Stimulated activated CD8-positive, alpha-beta memory T cell treated with anti-CD3 and anti-CD28 coated beads, Interleukin-2, amount 100 ng/mL, for 48 hours (primary cell): ENCODE data around the gene KRT38.

Source experiments
- DNase-seq, 2 donors: peaks; one replicate each; pipeline ENCODE4 v3.0.0-alpha.2; 2020; ENCODE audit warnings: low read depth in 2 of 2

Gene KRT38

GRCh38 chr17:41421617-41422016, 19.2 kb downstream of the KRT38 start:
- DNase-seq, result no peak

DNA sequence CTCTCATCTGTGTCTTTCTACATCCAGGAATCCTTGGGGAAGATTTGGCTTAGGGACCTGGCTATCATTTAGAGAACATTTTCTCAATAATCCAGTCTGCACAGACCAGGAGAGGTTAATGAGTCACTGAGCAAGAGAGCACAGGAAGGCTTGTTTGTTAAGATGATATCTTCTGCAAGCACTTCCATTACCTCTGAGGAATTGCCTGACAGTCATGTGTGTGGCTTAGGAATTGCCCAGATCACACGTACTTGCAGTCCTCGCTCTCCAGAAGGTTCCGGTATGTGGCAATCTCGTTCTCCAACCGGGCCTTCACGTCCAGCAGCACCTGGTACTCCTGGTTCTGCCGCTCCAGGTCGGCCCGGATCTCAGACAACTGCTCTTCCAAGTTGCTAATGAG, 19.7 kb downstream of the KRT38 start:
- DNase-seq, result no peak

DNA sequence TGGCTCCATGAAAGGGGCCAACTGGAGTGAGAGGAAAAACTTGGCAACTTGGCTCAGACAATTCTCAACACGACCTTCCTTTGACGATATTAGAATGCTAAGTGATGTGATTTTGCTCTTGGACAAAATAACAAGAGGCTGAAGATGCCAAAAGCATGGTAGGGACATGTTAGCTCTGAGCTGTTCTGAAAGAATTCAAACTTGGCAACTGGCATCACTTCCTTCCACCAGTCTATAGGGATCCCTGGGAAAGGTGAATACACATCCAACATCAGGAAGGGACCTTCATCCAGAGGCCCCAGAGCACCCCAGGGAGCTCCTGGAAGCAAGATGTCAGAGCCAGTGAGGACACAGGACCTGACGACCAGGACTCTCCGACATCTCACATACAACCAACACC, 20.6 kb downstream of the KRT38 start:
- no peak for DNase-seq

DNA sequence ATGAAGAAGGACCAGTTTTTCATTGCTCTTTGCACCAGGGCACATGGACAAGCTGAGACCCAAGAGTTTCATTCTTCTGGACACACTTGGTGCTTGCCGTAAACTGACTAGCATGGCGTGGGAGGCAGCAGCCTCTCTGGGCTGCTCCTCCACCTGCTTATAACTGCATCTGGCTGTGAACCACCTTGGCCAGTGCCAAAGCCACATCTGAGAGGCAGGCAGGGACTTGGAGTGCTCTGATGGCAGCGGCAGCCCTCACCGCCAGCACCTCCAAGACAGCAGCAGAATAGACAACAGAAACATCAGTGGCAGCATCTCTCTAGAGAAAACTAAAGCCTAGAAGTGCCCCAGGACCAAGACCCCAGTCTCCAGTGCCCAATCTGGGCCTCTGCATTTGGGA, 21.1 kb downstream of the KRT38 start:
- DNase-seq, result no peak

DNA sequence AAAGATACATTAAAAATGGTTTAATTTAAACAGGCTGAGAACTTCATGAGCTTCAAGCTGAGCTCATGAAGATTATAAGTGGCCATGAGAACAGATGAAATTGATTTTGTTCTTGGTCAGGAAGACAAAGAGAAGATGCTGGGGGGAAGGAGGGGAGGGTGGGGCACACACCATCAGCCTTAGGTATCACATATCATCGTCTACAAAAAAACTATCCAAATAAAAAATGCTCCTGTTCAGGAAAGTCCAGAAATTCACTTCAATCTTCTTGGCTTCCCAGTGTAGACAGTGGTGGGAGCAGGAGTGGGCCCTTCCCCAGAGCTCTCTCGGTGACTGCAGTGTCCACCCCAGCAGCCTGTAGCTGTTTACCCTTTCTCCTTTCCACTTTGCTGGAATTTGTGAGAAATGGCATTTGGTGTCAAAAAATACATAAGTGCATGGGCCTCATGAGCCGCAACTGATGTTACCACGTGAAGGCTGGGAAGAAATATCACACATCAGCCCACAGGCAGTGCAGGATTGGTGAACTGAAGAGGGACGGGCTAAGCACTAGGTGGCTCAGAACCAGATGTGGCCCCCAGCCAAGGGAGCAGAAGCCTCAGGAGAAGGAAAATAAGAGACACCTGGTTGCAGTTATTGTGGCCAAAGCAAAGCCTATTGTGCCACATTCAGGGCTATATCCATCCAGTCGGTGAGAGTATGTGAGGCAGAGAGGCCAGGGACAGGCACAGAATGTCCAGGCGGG, 22.5 kb downstream of the KRT38 start:
- no peak for DNase-seq

GRCh38 chr17:41417576-41418015, 23.2 kb downstream of the KRT38 start:
- no peak for DNase-seq

DNA sequence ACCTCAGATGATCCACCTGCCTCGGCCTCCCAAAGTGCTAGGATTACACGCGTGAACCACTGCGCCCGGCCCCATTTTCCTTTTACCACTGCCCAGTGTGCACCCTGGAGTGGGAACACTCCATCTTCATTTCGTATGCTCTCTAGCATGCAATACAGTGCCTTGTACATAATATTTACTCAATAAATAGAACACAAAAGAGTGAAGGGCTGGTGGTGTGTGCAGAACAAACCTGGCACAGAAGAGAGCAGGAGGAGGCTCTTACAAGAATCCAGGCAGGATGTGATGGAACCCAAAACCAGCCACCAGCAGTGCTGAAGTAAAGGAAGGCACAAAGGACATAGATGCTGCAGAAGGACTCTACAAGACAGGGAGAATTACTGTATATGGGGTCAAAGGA, 23.7 kb downstream of the KRT38 start:
- no peak for DNase-seq

GRCh38 chr17:41416479-41416878, 24.3 kb downstream of the KRT38 start:
- DNase-seq, result no peak

DNA sequence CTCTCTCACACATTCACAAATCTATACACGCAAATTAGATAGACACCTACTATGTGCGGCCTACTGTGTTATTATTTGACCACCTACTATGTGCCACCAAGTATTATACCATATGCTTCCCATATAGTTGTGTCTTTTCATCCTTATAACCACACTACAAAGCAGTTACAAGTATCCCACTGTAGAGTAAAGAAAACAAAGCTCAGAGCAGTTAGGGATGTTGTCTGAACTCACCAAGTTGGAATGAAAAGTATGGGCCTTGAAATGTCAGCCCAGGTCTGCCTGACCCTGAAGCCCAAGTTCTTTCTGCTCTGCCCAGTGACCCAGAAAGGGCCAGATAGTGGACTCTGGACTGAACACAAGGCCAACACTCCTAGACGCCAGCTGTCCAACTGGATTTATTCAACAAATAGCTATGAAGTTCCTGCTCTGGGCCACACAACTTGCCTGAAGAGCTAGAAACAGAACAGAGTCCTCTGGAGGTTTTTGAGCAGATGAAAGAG, 24.9 kb downstream of the KRT38 start:
- DNase-seq, result no peak

DNA sequence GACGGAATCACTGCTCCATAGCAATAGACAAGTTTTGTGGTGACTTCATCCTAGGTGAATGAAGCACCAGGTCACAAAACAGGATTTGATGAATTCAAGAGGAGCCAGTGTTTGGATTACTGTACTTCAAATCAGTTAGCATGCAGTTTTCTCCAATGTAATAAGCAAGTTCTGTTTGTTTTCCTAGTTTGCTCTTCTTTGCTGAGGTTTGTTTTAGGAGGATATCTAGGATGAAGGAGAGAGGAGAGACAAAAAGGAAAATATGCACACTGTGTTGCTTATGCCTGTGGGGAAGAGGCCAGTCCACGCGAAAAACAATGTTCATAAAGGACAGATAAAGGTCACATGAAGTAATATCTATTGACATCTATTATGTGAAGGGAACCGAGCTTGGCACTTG, 25.4 kb downstream of the KRT38 start:
- DNase-seq, result no peak

DNA sequence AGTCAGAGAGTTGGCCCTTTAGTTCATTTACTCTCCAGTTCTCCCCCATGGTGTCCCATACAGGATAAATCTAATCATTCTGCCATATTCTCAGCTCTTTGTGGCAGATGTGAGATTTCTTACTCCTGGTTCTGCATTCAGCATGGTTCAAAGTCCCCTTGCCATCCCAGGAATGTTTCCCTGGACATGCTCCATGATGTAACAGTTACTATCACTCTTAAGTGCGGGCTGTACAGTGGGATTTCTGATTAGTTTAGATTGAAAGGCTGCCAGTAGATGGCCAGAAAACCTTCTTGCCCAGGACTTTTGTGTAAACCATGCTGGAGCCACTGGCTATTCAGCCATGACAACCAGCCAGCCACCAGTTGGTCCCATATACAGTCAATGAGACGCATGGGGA, 26.8 kb downstream of the KRT38 start:
- no peak for DNase-seq

DNA sequence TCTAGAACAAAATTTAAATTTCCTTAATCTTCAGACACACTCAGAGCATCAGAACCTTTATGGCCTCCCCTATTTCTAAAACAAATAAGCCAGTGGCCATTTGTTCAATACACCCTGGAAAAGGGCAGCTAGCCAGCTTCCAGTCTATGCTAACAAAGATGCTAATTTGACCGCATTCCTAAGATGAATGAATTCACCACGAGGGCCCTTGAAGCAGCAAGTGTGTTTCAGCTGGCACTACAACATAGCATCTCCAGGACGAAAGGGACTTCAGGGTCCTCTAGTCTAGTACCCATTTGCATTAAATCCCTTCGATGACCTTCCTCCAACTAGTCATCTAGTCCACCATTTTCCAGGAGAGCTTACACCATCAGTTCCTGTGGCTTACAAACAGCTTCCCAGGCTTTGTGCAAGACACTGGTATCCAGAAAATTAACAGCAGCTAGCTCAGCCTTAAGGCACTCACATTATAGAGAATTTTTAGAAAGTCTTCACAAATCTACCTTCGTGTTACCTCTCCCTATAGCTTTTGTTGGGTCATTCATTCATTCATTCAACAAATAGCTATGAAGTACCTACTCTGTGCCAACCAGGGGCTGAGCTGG, 27.3 kb downstream of the KRT38 start:
- no peak for DNase-seq

DNA sequence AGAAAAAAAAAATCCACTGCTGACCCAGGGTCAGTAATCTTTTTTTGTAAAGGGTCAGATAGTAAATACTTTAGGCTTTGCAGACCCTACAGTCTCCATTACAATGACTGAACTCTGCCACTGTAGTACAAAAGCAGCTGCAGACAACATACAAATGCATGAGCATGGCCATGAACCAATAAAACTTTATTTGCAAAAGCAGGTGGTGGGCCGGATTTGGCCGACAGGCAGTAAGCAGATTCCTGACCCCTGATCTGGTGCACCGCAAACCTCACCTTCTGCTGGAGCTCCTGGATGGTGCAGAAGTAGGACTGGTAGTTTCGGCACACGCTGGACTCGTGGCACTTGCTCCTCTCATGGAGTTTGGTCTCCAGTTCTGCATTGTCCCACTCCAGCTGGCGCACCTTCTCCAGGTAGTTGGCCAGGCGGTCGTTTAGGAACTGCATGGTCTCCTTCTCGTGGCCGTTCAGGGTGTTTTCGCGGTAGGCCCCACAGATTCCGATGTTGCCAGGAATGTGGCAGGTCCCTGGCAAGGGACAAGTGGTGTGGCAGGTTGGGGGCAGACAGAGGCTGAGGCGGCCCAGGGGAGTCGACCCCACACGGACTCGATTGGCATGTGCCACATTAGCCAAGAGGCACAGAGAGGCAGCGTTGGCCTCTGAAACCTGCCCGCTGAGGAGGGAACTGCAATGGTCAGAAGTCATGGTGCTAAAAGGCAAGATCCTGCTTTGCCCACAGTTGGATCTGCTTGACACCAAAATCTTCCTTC, 29.5 kb downstream of the KRT38 start:
- no peak for DNase-seq

GRCh38 chr17:41407226-41407625, 33.6 kb downstream of the KRT38 start:
- no peak for DNase-seq

GRCh38 chr17:41406205-41406604, 34.6 kb downstream of the KRT38 start:
- DNase-seq, result no peak

DNA sequence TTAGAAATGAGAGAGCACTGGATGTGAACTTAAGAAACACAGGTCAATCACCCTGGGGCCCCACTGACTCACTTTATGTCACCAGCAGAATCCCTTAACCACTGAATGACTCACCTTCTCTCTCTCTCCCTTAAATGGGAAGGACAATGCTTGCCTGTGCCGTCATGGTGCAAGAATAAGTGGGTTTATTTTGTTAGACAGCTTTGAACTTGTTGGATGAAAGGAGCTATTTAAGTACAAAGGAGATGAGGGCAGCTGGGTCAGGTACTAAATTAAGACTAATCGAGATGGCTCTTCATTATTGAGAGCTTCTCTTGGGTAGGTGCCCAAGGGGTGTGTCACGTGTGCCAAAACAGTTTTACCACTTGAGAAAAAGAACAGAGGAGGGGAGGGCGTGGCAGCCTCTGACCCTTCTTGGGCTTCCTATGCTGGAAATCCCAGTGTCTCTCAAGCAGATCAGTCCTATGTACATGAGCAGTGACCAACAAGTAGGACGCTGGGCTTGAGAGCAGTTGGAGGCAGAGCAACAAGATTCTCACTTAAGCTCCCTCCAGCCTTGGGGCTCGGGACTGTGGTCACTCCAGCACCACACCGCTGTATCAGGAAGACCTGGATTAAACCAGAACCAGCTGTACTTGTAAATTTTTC, 36.6 kb downstream of the KRT38 start:
- peak; percentile 9 to 43 for DNase-seq

- no peak for DNase-seq
Measured at GRCh38 chr17:41403404-41404023, 37.3 kb downstream of the KRT38 start.

DNA sequence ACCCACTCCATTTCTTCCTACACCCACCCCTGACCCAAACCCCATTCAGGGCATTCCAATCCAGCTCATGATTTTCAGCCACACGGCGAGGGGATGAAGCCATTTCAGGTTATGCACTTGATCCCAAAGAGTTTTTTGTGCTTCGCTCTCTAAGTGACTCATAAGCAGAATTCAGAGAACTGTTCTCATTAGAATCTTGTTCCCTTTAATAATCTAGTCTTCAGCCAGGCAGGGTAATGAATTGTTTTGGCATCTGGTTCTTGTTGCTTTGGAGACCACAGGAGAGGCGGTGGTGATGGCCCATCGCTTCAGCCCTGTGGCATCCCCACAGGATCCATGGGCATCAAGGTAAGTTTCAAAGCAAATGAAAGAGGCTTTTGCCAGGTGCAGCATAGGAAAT, 38.6 kb downstream of the KRT38 start:
- no peak for DNase-seq

GRCh38 chr17:41396996-41397660, 43.7 kb downstream of the KRT38 start, which contains the start of gene KRT31:
Gene KRT31 (minus strand): TSS chr17:41397608. CDS start chr17:41397539, 69 bp downstream.
- no peak for DNase-seq

- no peak for DNase-seq
Measured at GRCh38 chr17:41396340-41396739, 44.4 kb downstream of the KRT38 start.

- DNase-seq, result no peak
Measured at GRCh38 chr17:41395611-41396010, 45.2 kb downstream of the KRT38 start.
